ENCODE results near the gene UBR2.
"Not testable (repeated sequence)": the region's sequence is repeated elsewhere in the genome, so short reads cannot be mapped to it uniquely, and the experiment has no call there.

The UBR2 gene

GRCh38 chr6:42618686-42619085 is 54.9 kb downstream of the UBR2 start:
- DNase-seq: no peak

GRCh38 chr6:42619963-42620362 is 56.1 kb downstream of the UBR2 start:
- no peak for DNase-seq

- DNase-seq: no peak
Observed at GRCh38 chr6:42624601-42625000, 60.8 kb downstream of the UBR2 start.

GRCh38 chr6:42627044-42627443 is 63.2 kb downstream of the UBR2 start:
- DNase-seq: no peak

GRCh38 chr6:42627674-42628073 is 63.8 kb downstream of the UBR2 start:
- DNase-seq: no peak

- no peak for DNase-seq
Observed at GRCh38 chr6:42628604-42629003, 64.8 kb downstream of the UBR2 start.

GRCh38 chr6:42629845-42630244 is 66.0 kb downstream of the UBR2 start:
- no peak for DNase-seq

GRCh38 chr6:42637681-42638080 is 73.9 kb downstream of the UBR2 start:
- no peak for DNase-seq

GRCh38 chr6:42642794-42643193 is 79.0 kb downstream of the UBR2 start:
- no peak for DNase-seq

GRCh38 chr6:42644211-42644610 is 80.4 kb downstream of the UBR2 start:
- DNase-seq: no peak

- DNase-seq: no peak
Observed at GRCh38 chr6:42652024-42652746, 88.4 kb downstream of the UBR2 start.

- no peak for DNase-seq
Observed at GRCh38 chr6:42653851-42654250, 90.0 kb downstream of the UBR2 start.

- DNase-seq: no peak
Observed at GRCh38 chr6:42659806-42660205, 96.0 kb downstream of the UBR2 start.

GRCh38 chr6:42661540-42662153 is 97.8 kb downstream of the UBR2 start:
- DNase-seq: peak; percentile 79

- DNase-seq: no peak
Observed at GRCh38 chr6:42664718-42665117, 100.9 kb downstream of the UBR2 start.

GRCh38 chr6:42674368-42674767 is 110.5 kb downstream of the UBR2 start:
- not testable (repeated sequence) for DNase-seq

GRCh38 chr6:42674780-42675179 is 111.0 kb downstream of the UBR2 start:
- no peak for DNase-seq

- no peak for DNase-seq
Observed at GRCh38 chr6:42679358-42679757, 115.5 kb downstream of the UBR2 start.

GRCh38 chr6:42688281-42688680 is 124.5 kb downstream of the UBR2 start:
- DNase-seq: no peak

GRCh38 chr6:42689371-42689770 is 125.5 kb downstream of the UBR2 start:
- DNase-seq: no peak

- DNase-seq: no peak
Observed at GRCh38 chr6:42690151-42690702, 126.4 kb downstream of the UBR2 start.

- no peak for DNase-seq
Observed at GRCh38 chr6:42690872-42691271, 127.0 kb downstream of the UBR2 start.

GRCh38 chr6:42692137-42692911 is 128.5 kb downstream of the UBR2 start:
- DNase-seq: no peak
